HuH-7 (cell line): Measurements from ENCODE around the gene FAM98B.

Experiments
- DNase-seq: peaks from one replicate; pipeline ENCODE4 v3.0.0; 2011; ENCODE audit warnings: low spot score

Gene FAM98B

GRCh38 chr15:38508647-38509046 lies 54.7 kb downstream of the FAM98B start:
- DNase-seq: no peak

GRCh38 chr15:38509152-38509551 lies 55.2 kb downstream of the FAM98B start:
- no peak for DNase-seq

GRCh38 chr15:38512901-38513300 lies 59.0 kb downstream of the FAM98B start:
- DNase-seq: no peak

- no peak for DNase-seq
These were observed 60.7 kb downstream of the FAM98B start for GRCh38 chr15:38514601-38515000.

GRCh38 chr15:38516626-38517025 lies 62.7 kb downstream of the FAM98B start:
- no peak for DNase-seq

- DNase-seq: no peak
These were observed 63.5 kb downstream of the FAM98B start for GRCh38 chr15:38517312-38517975.

- DNase-seq: no peak
These were observed 64.2 kb downstream of the FAM98B start for GRCh38 chr15:38518084-38518483.

GRCh38 chr15:38520035-38520434 lies 66.1 kb downstream of the FAM98B start:
- DNase-seq: no peak

- no peak for DNase-seq
These were observed 67.4 kb downstream of the FAM98B start for GRCh38 chr15:38521316-38521715.

GRCh38 chr15:38522922-38523321 lies 69.0 kb downstream of the FAM98B start:
- DNase-seq: no peak

- DNase-seq: no peak
These were observed 70.2 kb downstream of the FAM98B start for GRCh38 chr15:38524156-38524555.

GRCh38 chr15:38525489-38525888 lies 71.6 kb downstream of the FAM98B start:
- DNase-seq: no peak

GRCh38 chr15:38526158-38526557 lies 72.2 kb downstream of the FAM98B start:
- DNase-seq: no peak

- no peak for DNase-seq
These were observed 74.4 kb downstream of the FAM98B start for GRCh38 chr15:38528294-38528693.

GRCh38 chr15:38530113-38530512 lies 76.2 kb downstream of the FAM98B start:
- no peak for DNase-seq

GRCh38 chr15:38531509-38531908 lies 77.6 kb downstream of the FAM98B start:
- DNase-seq: no peak

- DNase-seq: no peak
These were observed 78.8 kb downstream of the FAM98B start for GRCh38 chr15:38532728-38533127.

- DNase-seq: no peak
These were observed 79.5 kb downstream of the FAM98B start for GRCh38 chr15:38533416-38533915.

- DNase-seq: no peak
These were observed 80.0 kb downstream of the FAM98B start for GRCh38 chr15:38533926-38534325.

- no peak for DNase-seq
These were observed 80.8 kb downstream of the FAM98B start for GRCh38 chr15:38534691-38535090.

- DNase-seq: no peak
These were observed 81.7 kb downstream of the FAM98B start for GRCh38 chr15:38535491-38536200.

- no peak for DNase-seq
These were observed 82.3 kb downstream of the FAM98B start for GRCh38 chr15:38536201-38536676.
